OCI-LY1 (cell line): ENCODE measurements around the gene KRT3.

Experiments used
- H2AFZ ChIP-seq: fragments of 200-600 bp; sonication (generic), shearing (Covaris generic); 2 replicates; pipeline ENCODE4 v1.6.0; 2014; ENCODE audit warnings: antibody characterized with exemption, mild to moderate bottlenecking, low read length
- H3F3A ChIP-seq: fragments of 200-600 bp; sonication (generic), shearing (Covaris generic); 2 replicates; pipeline ENCODE4 v1.6.0; 2014; ENCODE audit warnings: mild to moderate bottlenecking, antibody characterized with exemption, low read length, moderate library complexity; ENCODE audit not compliant: insufficient read depth
- H3K27ac ChIP-seq: fragments of 200-600 bp; sonication (generic); 2 replicates; pipeline ENCODE4 v1.5.1; 2014; ENCODE audit warnings: low read length, mixed run types, mild to moderate bottlenecking, low read depth; ENCODE audit not compliant: poor library complexity, severe bottlenecking
- H3K27me3 ChIP-seq: fragments of 200-600 bp; sonication (generic); 2 replicates; pipeline ENCODE4 v1.6.0; 2014; ENCODE audit warnings: antibody characterized with exemption, mild to moderate bottlenecking, low read length, moderate library complexity; ENCODE audit not compliant: insufficient read depth
- H3K36me3 ChIP-seq: fragments of 200-600 bp; sonication (generic); 2 replicates; pipeline ENCODE4 v1.6.1; 2014; ENCODE audit warnings: mild to moderate bottlenecking, antibody characterized with exemption, low read length, moderate library complexity, mixed read lengths; ENCODE audit not compliant: insufficient read depth
- H3K4me1 ChIP-seq: fragments of 200-600 bp; sonication (generic); 2 replicates; pipeline ENCODE4 v1.5.1; 2014; ENCODE audit warnings: mild to moderate bottlenecking, low read length, moderate library complexity; ENCODE audit not compliant: insufficient read depth, severe bottlenecking
- H3K4me2 ChIP-seq: fragments of 200-600 bp; sonication (generic), shearing (Covaris generic); 2 replicates; pipeline ENCODE4 v1.6.1; 2014; ENCODE audit warnings: low read length
- H3K4me3 ChIP-seq: fragments of 200-600 bp; sonication (generic); 2 replicates; pipeline ENCODE4 v1.5.1; 2014; ENCODE audit warnings: low read length, low read depth, mild to moderate bottlenecking, mixed read lengths; ENCODE audit not compliant: poor library complexity, severe bottlenecking
- H3K79me2 ChIP-seq: fragments of 200-600 bp; shearing (Covaris generic); 2 replicates; pipeline ENCODE4 v1.6.1; 2016; ENCODE audit warnings: mixed run types, low read length, mixed read lengths; ENCODE audit not compliant: insufficient read depth
- H3K9ac ChIP-seq: fragments of 200-600 bp; sonication (generic), shearing (Covaris generic); 2 replicates; pipeline ENCODE4 v1.6.1; 2014; ENCODE audit warnings: mild to moderate bottlenecking, low read length, mixed read lengths
- H3K9me2 ChIP-seq: fragments of 200-600 bp; sonication (generic), shearing (Covaris generic); 2 replicates; pipeline ENCODE4 v1.6.1; 2014; ENCODE audit warnings: low read depth, mild to moderate bottlenecking, low read length, mixed read lengths
- H3K9me3 ChIP-seq: fragments of 200-600 bp; shearing (Covaris generic); 2 replicates; pipeline ENCODE4 v1.6.1; 2014; ENCODE audit warnings: low read length, mixed read lengths
- H4K20me1 ChIP-seq: fragments of 200-600 bp; sonication (generic), shearing (Covaris generic); 2 replicates; pipeline ENCODE4 v1.6.0; 2016; ENCODE audit warnings: mild to moderate bottlenecking, low read length; ENCODE audit not compliant: insufficient read depth
- CTCF ChIP-seq: fragments of 200-600 bp; sonication (generic), shearing (Covaris generic); IDR thresholded peaks from 2 replicates; pipeline ENCODE4 v1.5.1; 2017; ENCODE audit warnings: mild to moderate bottlenecking, antibody characterized with exemption, low read length, moderate library complexity, mixed read lengths
- EZH2 ChIP-seq: fragments of 200-600 bp; sonication (generic), shearing (Covaris generic); IDR thresholded peaks from 2 replicates; pipeline ENCODE4 v1.8.0; 2017; ENCODE audit warnings: borderline replicate concordance, mixed run types, mild to moderate bottlenecking, antibody characterized with exemption, low read length, moderate library complexity, mixed read lengths

Gene KRT3

GRCh38 chr12:52821071-52821730, 25.3 kb upstream of the KRT3 start:
- no peak overlapping the region for H3K9ac ChIP-seq
- TF ChIP-seq EZH2 (no peak), CTCF (no peak)
- no peaks in the 10 kb centered on the region for H3K4me1 ChIP-seq
- no peak overlapping the region for H3K4me2 ChIP-seq
- peaks cover 5% of the 10 kb centered on the region; the same call in 1 of the 2 replicates for H3K27me3 ChIP-seq
- no peaks in the 10 kb centered on the region for H3K9me3 ChIP-seq
- no peaks in the 10 kb centered on the region for H4K20me1 ChIP-seq
- no peak overlapping the region for H2AFZ ChIP-seq
- H3K79me2 ChIP-seq, result no peaks in the 10 kb centered on the region
- no peak overlapping the region for H3K4me3 ChIP-seq
- no peaks in the 10 kb centered on the region for H3K9me2 ChIP-seq
- no peaks in the 10 kb centered on the region for H3K36me3 ChIP-seq
- no peaks in the 10 kb centered on the region for H3F3A ChIP-seq
- H3K27ac ChIP-seq, result no peak overlapping the region

- H3K4me2 ChIP-seq, result no peak overlapping the region
- TF ChIP-seq CTCF, result no peak
- no peak for TF ChIP-seq EZH2
- H3K27me3 ChIP-seq, result peaks cover 5% of the 10 kb centered on the region; the same call in 1 of the 2 replicates
- H3K4me3 ChIP-seq, result no peak overlapping the region
- H3K9me3 ChIP-seq, result no peaks in the 10 kb centered on the region
- H3K9me2 ChIP-seq, result no peaks in the 10 kb centered on the region
- no peak overlapping the region for H2AFZ ChIP-seq
- no peak overlapping the region for H3K9ac ChIP-seq
- H4K20me1 ChIP-seq, result no peaks in the 10 kb centered on the region
- no peaks in the 10 kb centered on the region for H3K79me2 ChIP-seq
- H3K4me1 ChIP-seq, result no peaks in the 10 kb centered on the region
- H3K36me3 ChIP-seq, result no peaks in the 10 kb centered on the region
- no peak overlapping the region for H3K27ac ChIP-seq
- no peaks in the 10 kb centered on the region for H3F3A ChIP-seq
Measured at GRCh38 chr12:52820521-52820920, 24.6 kb upstream of the KRT3 start.

GRCh38 chr12:52819731-52820510, 24.0 kb upstream of the KRT3 start:
- peaks cover 5% of the 10 kb centered on the region; the same call in 1 of the 2 replicates for H3K27me3 ChIP-seq
- no peak for TF ChIP-seq EZH2
- no peak for TF ChIP-seq CTCF
- no peak overlapping the region for H3K9ac ChIP-seq
- no peaks in the 10 kb centered on the region for H3K9me2 ChIP-seq
- H3K27ac ChIP-seq, result no peak overlapping the region
- H4K20me1 ChIP-seq, result no peaks in the 10 kb centered on the region
- H3F3A ChIP-seq, result no peaks in the 10 kb centered on the region
- H3K4me2 ChIP-seq, result no peak overlapping the region
- no peak overlapping the region for H2AFZ ChIP-seq
- H3K9me3 ChIP-seq, result no peaks in the 10 kb centered on the region
- no peak overlapping the region for H3K4me3 ChIP-seq
- no peaks in the 10 kb centered on the region for H3K36me3 ChIP-seq
- no peaks in the 10 kb centered on the region for H3K79me2 ChIP-seq
- no peaks in the 10 kb centered on the region for H3K4me1 ChIP-seq
